IMR-90 (cell line): ENCODE data around the gene SF3B2. TPM values are rescaled to one million over a fixed set of nuclear protein-coding genes. Genes with fewer than 3 reads are reported as not detected.

Experiments used
- ATAC-seq: fragments of 200-7000 bp; cut with Tn5 transposase; 2 replicates; pipeline ENCODE4 v1.9.1; 2020; ENCODE audit warnings: low read depth, mild to moderate bottlenecking, moderate library complexity
- BruUV-seq: library from RNA; stranded (reverse); fragments of 400-500 nt; replicated peaks from 2 replicates; lab custom pipeline; 2021; lab: Mats Ljungman, UMichigan
- CTCF ChIA-PET: fragments of 300-600 bp; formaldehyde crosslinking; extraction: SDS; loops from one replicate; lab custom pipeline; 2021; ENCODE audit warnings: antibody characterized with exemption; lab: Yijun Ruan, JAX
- POLR2A ChIA-PET: fragments of 300-600 bp; sonication (Branson Sonifier 250); formaldehyde crosslinking; loops from one replicate; lab custom pipeline; 2022; ENCODE audit warnings: antibody characterized with exemption; ENCODE audit not compliant: unreplicated experiment; lab: Charles Lee
- DNase-seq: peaks from one replicate; pipeline ENCODE4 v3.0.0; 2013
- H2AFZ ChIP-seq: replicated peaks from 2 replicates; pipeline ENCODE3; 2013; ENCODE audit warnings: low read length, mild to moderate bottlenecking; ENCODE audit not compliant: poor library complexity
- H2AK5ac ChIP-seq: 2 replicates; pipeline ENCODE4 v1.6.1; 2013; ENCODE audit warnings: low read depth, low read length, inconsistent platforms
- H2AK9ac ChIP-seq: replicated peaks from 2 replicates; pipeline ENCODE3; 2013; ENCODE audit warnings: mild to moderate bottlenecking, low read depth, low read length, moderate library complexity; ENCODE audit not compliant: poor library complexity
- H2BK120ac ChIP-seq: 2 replicates; pipeline ENCODE4 v1.6.1; 2013; ENCODE audit warnings: low read depth, low read length, inconsistent platforms
- H2BK15ac ChIP-seq: 3 replicates; pipeline ENCODE4 v1.6.1; 2013; ENCODE audit warnings: low read depth, low read length, inconsistent platforms
- H2BK20ac ChIP-seq: 2 replicates; pipeline ENCODE4 v1.6.1; 2013; ENCODE audit warnings: low read depth, mild to moderate bottlenecking, inconsistent platforms, low read length, moderate library complexity
- H2BK5ac ChIP-seq: 2 replicates; pipeline ENCODE4 v1.6.1; 2013; ENCODE audit warnings: mild to moderate bottlenecking, low read depth, low read length, inconsistent platforms; ENCODE audit not compliant: poor library complexity, severe bottlenecking
- H3K14ac ChIP-seq: replicated peaks from 2 replicates; pipeline ENCODE4 v1.6.1; 2013; ENCODE audit warnings: low read depth, low read length, inconsistent platforms
- H3K18ac ChIP-seq: 2 replicates; pipeline ENCODE4 v1.6.1; 2013; ENCODE audit warnings: low read depth, low read length, control low read depth
- H3K23ac ChIP-seq: 2 replicates; pipeline ENCODE4 v1.6.1; 2013; ENCODE audit warnings: low read depth, low read length, inconsistent platforms
- H3K27ac ChIP-seq: 2 replicates; pipeline ENCODE4 v1.5.1; 2013; ENCODE audit warnings: mild to moderate bottlenecking, control low read depth, low read length; ENCODE audit not compliant: insufficient read depth
- H3K27me3 ChIP-seq: 2 replicates; pipeline ENCODE4 v1.6.1; 2013; ENCODE audit warnings: low read length; ENCODE audit not compliant: control insufficient read depth, insufficient read depth
- H3K36me3 ChIP-seq: 2 replicates; pipeline ENCODE4 v1.6.1; 2013; ENCODE audit warnings: low read length, mixed read lengths; ENCODE audit not compliant: control insufficient read depth, insufficient read depth
- H3K4ac ChIP-seq: 2 replicates; pipeline ENCODE4 v1.6.1; 2013; ENCODE audit warnings: low read depth, low read length, inconsistent platforms
- H3K4me1 ChIP-seq: 2 replicates; pipeline ENCODE4 v1.6.1; 2013; ENCODE audit warnings: low read length, mixed read lengths; ENCODE audit not compliant: control insufficient read depth, insufficient read depth
- H3K4me2 ChIP-seq: 2 replicates; pipeline ENCODE4 v1.6.1; 2013; ENCODE audit warnings: low read depth, mild to moderate bottlenecking, control low read depth, low read length, moderate library complexity
- H3K4me3 ChIP-seq: 2 replicates; pipeline ENCODE4 v1.5.1; 2013; ENCODE audit warnings: low read depth, mild to moderate bottlenecking, control low read depth, low read length, moderate library complexity; ENCODE audit not compliant: insufficient read depth
- H3K56ac ChIP-seq: 2 replicates; pipeline ENCODE4 v1.6.1; 2013; ENCODE audit warnings: low read length, inconsistent platforms; ENCODE audit not compliant: insufficient read depth; ENCODE audit errors: extremely low read depth
- H3K79me1 ChIP-seq, 2 experiments: 2 replicates each; pipeline ENCODE4 v1.6.1; 2013; ENCODE audit warnings: low read length in 2 of 2, inconsistent platforms in 1 of 2, low read depth in 1 of 2
- H3K9ac ChIP-seq: 2 replicates; pipeline ENCODE4 v1.6.1; 2013; ENCODE audit warnings: low read depth, low read length, control low read depth
- H3K9me1 ChIP-seq: 2 replicates; pipeline ENCODE4 v1.6.1; 2013; ENCODE audit warnings: low read length, inconsistent platforms; ENCODE audit not compliant: insufficient read depth
- H3K9me3 ChIP-seq: 2 replicates; pipeline ENCODE4 v1.6.1; 2013; ENCODE audit warnings: low read length; ENCODE audit not compliant: control insufficient read depth, insufficient read depth
- H4K20me1 ChIP-seq: 2 replicates; pipeline ENCODE4 v1.6.1; 2013; ENCODE audit warnings: low read length, inconsistent platforms; ENCODE audit not compliant: insufficient read depth
- H4K5ac ChIP-seq: 2 replicates; pipeline ENCODE4 v1.6.1; 2013; ENCODE audit warnings: mild to moderate bottlenecking, low read depth, low read length, control low read depth
- H4K8ac ChIP-seq, 2 experiments: 2 replicates each; pipeline ENCODE4 v1.6.1; 2013; ENCODE audit warnings: low read depth in 2 of 2, low read length in 2 of 2, control low read depth in 1 of 2, inconsistent platforms in 1 of 2
- H4K91ac ChIP-seq: 2 replicates; pipeline ENCODE4 v1.6.1; 2013; ENCODE audit warnings: low read depth, low read length, inconsistent platforms; ENCODE audit not compliant: insufficient read depth
- BHLHE40 ChIP-seq: fragments of 150-350 bp; IDR thresholded peaks from 2 replicates; pipeline ENCODE4 v1.6.1; 2016; ENCODE audit warnings: mild to moderate bottlenecking, low read depth, low read length
- CEBPB ChIP-seq: IDR thresholded peaks from 2 replicates; pipeline ENCODE4 v1.6.1; 2012; ENCODE audit warnings: low read depth, low read length, improper control_type of control experiment
- CHD1 ChIP-seq: IDR thresholded peaks from 2 replicates; pipeline ENCODE4 v1.6.1; 2012; ENCODE audit warnings: low read depth, low read length, improper control_type of control experiment
- FOS ChIP-seq: fragments of 150-350 bp; IDR thresholded peaks from 2 replicates; pipeline ENCODE4 v1.6.1; 2016; ENCODE audit warnings: low read depth, low read length
- MAZ ChIP-seq: IDR thresholded peaks from 2 replicates; pipeline ENCODE4 v1.6.1; 2012; ENCODE audit warnings: low read depth, mild to moderate bottlenecking, low read length, improper control_type of control experiment, moderate library complexity, borderline replicate concordance
- MXI1 ChIP-seq: IDR thresholded peaks from 2 replicates; pipeline ENCODE4 v1.6.1; 2012; ENCODE audit warnings: low read depth, mild to moderate bottlenecking, low read length, moderate library complexity, borderline replicate concordance
- NFE2L2 ChIP-seq: fragments of 150-350 bp; IDR thresholded peaks from 2 replicates; pipeline ENCODE4 v1.6.1; 2016; ENCODE audit warnings: low read depth, mild to moderate bottlenecking, low read length
- POLR2A ChIP-seq: IDR thresholded peaks from 2 replicates; pipeline ENCODE4 v1.6.1; 2012; ENCODE audit warnings: mild to moderate bottlenecking, low read depth, low read length
- RAD21 ChIP-seq: IDR thresholded peaks from 2 replicates; pipeline ENCODE4 v1.6.1; 2012; ENCODE audit warnings: low read length, improper control_type of control experiment
- RCOR1 ChIP-seq: IDR thresholded peaks from 2 replicates; pipeline ENCODE4 v1.6.1; 2012; ENCODE audit warnings: mild to moderate bottlenecking, low read length, improper control_type of control experiment; ENCODE audit not compliant: insufficient replicate concordance
- RFX5 ChIP-seq: IDR thresholded peaks from 2 replicates; pipeline ENCODE4 v1.8.0; 2012; ENCODE audit warnings: low read depth, mild to moderate bottlenecking, low read length, moderate library complexity
- WGBS, 2 experiments: methylation state at CpG; one replicate each; pipeline versions ENCODE4 v1.1.5 to v1.1.7; 2013; ENCODE audit warnings: missing lambda C conversion rate in 2 of 2; ENCODE audit not compliant: insufficient read length in 1 of 2; ENCODE audit errors: extremely low coverage in 2 of 2; 5-methylcytosine and 5-hydroxymethylcytosine counted together
- dilution Hi-C: fragments of 300-500 bp; cut with HindIII; formaldehyde crosslinking; loops from one replicate; pipeline ENCODE4 v1.14.3; 2018; ENCODE audit warnings: low sequenced_read_pairs; ENCODE audit not compliant: unreplicated experiment
- in situ Hi-C: fragments of 300-500 bp; cut with MboI; formaldehyde crosslinking; loops from 3 replicates; pipeline ENCODE4 v1.14.3; 2019; ENCODE audit warnings: low sequenced_read_pairs, inconsistent platforms, mixed read lengths
- intact Hi-C: fragments of 100-400 bp; cut with micrococcal nuclease; formaldehyde crosslinking; loops from 2 replicates; pipeline ENCODE4 v1.10.0; 2022
- polyA plus RNA-seq, 3 experiments: library from polyadenylated mRNA; depleted of rRNA; stranded (reverse); fragments of >200 nt; gene quantifications; 2 replicates each; pipeline ENCODE4 v1.2.3, GENCODE V29; 2012; ENCODE audit warnings: low replicate concordance in 1 of 3
- total RNA-seq: library from RNA; depleted of rRNA; stranded (reverse); fragments of >200 nt; gene quantifications from 2 replicates; pipeline ENCODE4 v1.2.3, GENCODE V29; 2012
- TF ChIP-seq, protein P1 (sequence below): conservative IDR thresholded peaks from 2 replicates; pipeline ENCODE4 v1.5.1; 2012; ENCODE audit warnings: mild to moderate bottlenecking, low read depth, low read length, improper control_type of control experiment
- TF ChIP-seq, protein P2 (sequence below): fragments of 150-350 bp; IDR thresholded peaks from 2 replicates; pipeline ENCODE4 v1.6.1; 2017; ENCODE audit warnings: mild to moderate bottlenecking, antibody characterized with exemption, low read length, low read depth
- TF ChIP-seq, protein P3 (sequence below): fragments of 150-350 bp; IDR thresholded peaks from 2 replicates; pipeline ENCODE4 v1.6.1; 2016; ENCODE audit warnings: low read depth, mild to moderate bottlenecking, low read length, moderate library complexity, borderline replicate concordance

SF3B2 gene
- total and polyA plus RNA-seq, 2 of the 4 experiments (the other 2 are of a cell fraction) = 120 to 122 TPM

DNA sequence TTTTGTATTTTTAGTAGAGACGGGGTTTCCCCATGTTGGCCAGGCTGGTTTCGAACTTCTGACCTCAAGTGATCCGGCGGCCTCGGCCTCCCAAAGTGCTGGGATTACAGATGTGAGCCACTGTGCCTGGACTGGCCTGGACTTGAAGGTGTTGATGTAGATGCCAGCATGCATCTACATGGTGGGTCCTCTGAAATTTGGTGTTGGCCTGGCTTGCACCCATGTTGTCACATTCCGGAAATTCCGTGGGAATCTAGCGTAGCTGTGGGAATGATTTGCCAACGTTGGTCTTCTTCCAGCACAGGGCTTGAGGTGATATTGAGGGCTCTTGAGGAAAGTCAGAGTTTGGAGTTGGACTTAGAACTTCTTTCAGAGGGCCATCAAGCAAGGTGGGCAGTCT, 24.4 kb downstream of the SF3B2 start:
- H2AK5ac ChIP-seq = no peak overlapping the region
- H2BK120ac ChIP-seq = no peak overlapping the region
- in situ Hi-C loops (no loop called here), intact Hi-C loops (no loop called here), dilution Hi-C loops (no loop called here)
- peaks cover 17% of the 10 kb centered on the region for H3K9me1 ChIP-seq
- H3K79me1 ChIP-seq = peaks cover 33 to 76% of the 10 kb centered on the region in 2 experiments
- H3K9me3 ChIP-seq = no peaks in the 10 kb centered on the region
- no peak overlapping the region for H2BK5ac ChIP-seq
- H4K8ac ChIP-seq = no peak overlapping the region
- no peak overlapping the region for H3K4me2 ChIP-seq
- WGBS, 2 experiments = no CpG with 5 or more reads among the region's 9 CpGs
- H3K23ac ChIP-seq = 0 out of 2 replicates have a peak overlapping the region, but pooled peaks have one; percentile 4
- H4K5ac ChIP-seq = no peak overlapping the region
- POLR2A ChIA-PET = no interaction called here
- no peak overlapping the region for H3K27ac ChIP-seq
- CTCF ChIA-PET = no interaction called here
- no peaks in the 10 kb centered on the region for H3K27me3 ChIP-seq
- no peak overlapping the region for H3K56ac ChIP-seq
- H3K18ac ChIP-seq = no peak overlapping the region
- H2AK9ac ChIP-seq = no peak overlapping the region
- H3K4ac ChIP-seq = 0 out of 2 replicates have a peak overlapping the region, but pooled peaks have one; percentile 8
- no peak overlapping the region for H3K4me3 ChIP-seq
- no peak overlapping the region for H2BK15ac ChIP-seq
- peaks cover 60% of the 10 kb centered on the region for H4K20me1 ChIP-seq
- peak overlapping the region; percentile 2; the same call in 1 of the 2 replicates for H3K14ac ChIP-seq
- no peak for DNase-seq
- peaks cover 16% of the 10 kb centered on the region for H3K4me1 ChIP-seq
- peaks cover 12% of the 10 kb centered on the region for H3K36me3 ChIP-seq
- BruUV-seq = no TSS peak
- ATAC-seq = no peak
- H2AFZ ChIP-seq = no peak overlapping the region
- H3K9ac ChIP-seq = no peak overlapping the region
- no peak for TF ChIP-seq MAZ
- no peak for TF ChIP-seq CEBPB
- TF ChIP-seq, protein P1, sequence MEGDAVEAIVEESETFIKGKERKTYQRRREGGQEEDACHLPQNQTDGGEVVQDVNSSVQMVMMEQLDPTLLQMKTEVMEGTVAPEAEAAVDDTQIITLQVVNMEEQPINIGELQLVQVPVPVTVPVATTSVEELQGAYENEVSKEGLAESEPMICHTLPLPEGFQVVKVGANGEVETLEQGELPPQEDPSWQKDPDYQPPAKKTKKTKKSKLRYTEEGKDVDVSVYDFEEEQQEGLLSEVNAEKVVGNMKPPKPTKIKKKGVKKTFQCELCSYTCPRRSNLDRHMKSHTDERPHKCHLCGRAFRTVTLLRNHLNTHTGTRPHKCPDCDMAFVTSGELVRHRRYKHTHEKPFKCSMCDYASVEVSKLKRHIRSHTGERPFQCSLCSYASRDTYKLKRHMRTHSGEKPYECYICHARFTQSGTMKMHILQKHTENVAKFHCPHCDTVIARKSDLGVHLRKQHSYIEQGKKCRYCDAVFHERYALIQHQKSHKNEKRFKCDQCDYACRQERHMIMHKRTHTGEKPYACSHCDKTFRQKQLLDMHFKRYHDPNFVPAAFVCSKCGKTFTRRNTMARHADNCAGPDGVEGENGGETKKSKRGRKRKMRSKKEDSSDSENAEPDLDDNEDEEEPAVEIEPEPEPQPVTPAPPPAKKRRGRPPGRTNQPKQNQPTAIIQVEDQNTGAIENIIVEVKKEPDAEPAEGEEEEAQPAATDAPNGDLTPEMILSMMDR = no peak
- TF ChIP-seq, protein P2, sequence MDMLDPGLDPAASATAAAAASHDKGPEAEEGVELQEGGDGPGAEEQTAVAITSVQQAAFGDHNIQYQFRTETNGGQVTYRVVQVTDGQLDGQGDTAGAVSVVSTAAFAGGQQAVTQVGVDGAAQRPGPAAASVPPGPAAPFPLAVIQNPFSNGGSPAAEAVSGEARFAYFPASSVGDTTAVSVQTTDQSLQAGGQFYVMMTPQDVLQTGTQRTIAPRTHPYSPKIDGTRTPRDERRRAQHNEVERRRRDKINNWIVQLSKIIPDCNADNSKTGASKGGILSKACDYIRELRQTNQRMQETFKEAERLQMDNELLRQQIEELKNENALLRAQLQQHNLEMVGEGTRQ = no peak
- no peak for TF ChIP-seq NFE2L2
- TF ChIP-seq, protein P3, sequence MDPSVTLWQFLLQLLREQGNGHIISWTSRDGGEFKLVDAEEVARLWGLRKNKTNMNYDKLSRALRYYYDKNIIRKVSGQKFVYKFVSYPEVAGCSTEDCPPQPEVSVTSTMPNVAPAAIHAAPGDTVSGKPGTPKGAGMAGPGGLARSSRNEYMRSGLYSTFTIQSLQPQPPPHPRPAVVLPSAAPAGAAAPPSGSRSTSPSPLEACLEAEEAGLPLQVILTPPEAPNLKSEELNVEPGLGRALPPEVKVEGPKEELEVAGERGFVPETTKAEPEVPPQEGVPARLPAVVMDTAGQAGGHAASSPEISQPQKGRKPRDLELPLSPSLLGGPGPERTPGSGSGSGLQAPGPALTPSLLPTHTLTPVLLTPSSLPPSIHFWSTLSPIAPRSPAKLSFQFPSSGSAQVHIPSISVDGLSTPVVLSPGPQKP = no peak
- TF ChIP-seq BHLHE40 = no peak
- TF ChIP-seq CHD1 = no peak
- TF ChIP-seq RAD21 = no peak
- no peak for TF ChIP-seq RCOR1
- TF ChIP-seq RFX5 = no peak
- TF ChIP-seq MXI1 = no peak
- TF ChIP-seq POLR2A = no peak
- no peak for TF ChIP-seq FOS
- no peak overlapping the region for H2BK20ac ChIP-seq
- H4K91ac ChIP-seq = no peak overlapping the region
